HG03025 (cell line): ENCODE data around the gene PSAT1.
"Not testable (repeated sequence)": the region's sequence is repeated elsewhere in the genome, so short reads cannot be mapped to it uniquely, and the experiment has no call there.

ENCODE experiments used
- ATAC-seq: cut with Tn5 transposase; IDR thresholded peaks from one replicate; pipeline ENCODE4 v1.9.1; 2021; ENCODE audit warnings: mild to moderate bottlenecking, moderate library complexity; ENCODE audit not compliant: unreplicated experiment, low FRiP score

Gene PSAT1

GRCh38 chr9:78296893-78297671, at the start of gene PSAT1:
Gene PSAT1, plus strand, starts transcription at chr9:78297125. Its CDS starts 86 bp downstream, at chr9:78297211.
- ATAC-seq = peak; percentile 97

GRCh38 chr9:78248635-78249034, 48.3 kb upstream of the PSAT1 start:
- no peak for ATAC-seq

- no peak for ATAC-seq
Observed at GRCh38 chr9:78249542-78249941, 47.4 kb upstream of the PSAT1 start.

- no peak for ATAC-seq
Observed at GRCh38 chr9:78252616-78253015, 44.3 kb upstream of the PSAT1 start.

- no peak for ATAC-seq
Observed at GRCh38 chr9:78253285-78253684, 43.6 kb upstream of the PSAT1 start.

- no peak for ATAC-seq
Observed at GRCh38 chr9:78261403-78262001, 35.4 kb upstream of the PSAT1 start.

- no peak for ATAC-seq
Observed at GRCh38 chr9:78262655-78263054, 34.3 kb upstream of the PSAT1 start.

GRCh38 chr9:78267889-78268288, 29.0 kb upstream of the PSAT1 start:
- ATAC-seq = no peak

GRCh38 chr9:78269784-78270183, 27.1 kb upstream of the PSAT1 start:
- no peak for ATAC-seq

- ATAC-seq = no peak
Observed at GRCh38 chr9:78272307-78272706, 24.6 kb upstream of the PSAT1 start.

GRCh38 chr9:78273761-78274160, 23.2 kb upstream of the PSAT1 start:
- ATAC-seq = no peak

GRCh38 chr9:78278177-78278777, 18.6 kb upstream of the PSAT1 start:
- ATAC-seq = no peak

- ATAC-seq = no peak
Observed at GRCh38 chr9:78278801-78279200, 18.1 kb upstream of the PSAT1 start.

- no peak for ATAC-seq
Observed at GRCh38 chr9:78280982-78281668, 15.8 kb upstream of the PSAT1 start.

GRCh38 chr9:78284181-78284580, 12.7 kb upstream of the PSAT1 start:
- ATAC-seq = not testable (repeated sequence)

GRCh38 chr9:78286125-78286524, 10.8 kb upstream of the PSAT1 start:
- no peak for ATAC-seq

- ATAC-seq = no peak
Observed at GRCh38 chr9:78286946-78287388, 10.0 kb upstream of the PSAT1 start.

- no peak for ATAC-seq
Observed at GRCh38 chr9:78288214-78288892, 8.6 kb upstream of the PSAT1 start.

- no peak for ATAC-seq
Observed at GRCh38 chr9:78289474-78289873, 7.5 kb upstream of the PSAT1 start.

- no peak for ATAC-seq
Observed at GRCh38 chr9:78291240-78291925, 5.5 kb upstream of the PSAT1 start.
